Urinary bladder (tissue), 4 donors: Measurements from ENCODE around the gene ZFP36L1. TPM values are rescaled to one million over a fixed set of nuclear protein-coding genes. Genes with fewer than 3 reads are reported as not detected.

Source experiments
- DNase-seq: peaks from one replicate; pipeline ENCODE4 v3.0.0-alpha.2; 2015; ENCODE audit errors: extremely low spot score
- H3K27ac ChIP-seq: one replicate; pipeline ENCODE4 v1.5.1; 2013; ENCODE audit warnings: low read depth, mild to moderate bottlenecking, moderate library complexity
- H3K36me3 ChIP-seq: one replicate; pipeline ENCODE4 v1.6.1; 2013; ENCODE audit warnings: mild to moderate bottlenecking, moderate library complexity; ENCODE audit not compliant: insufficient read depth
- H3K4me1 ChIP-seq: one replicate; pipeline ENCODE4 v1.6.1; 2013; ENCODE audit warnings: mild to moderate bottlenecking, moderate library complexity; ENCODE audit not compliant: insufficient read depth
- H3K4me3 ChIP-seq: one replicate; pipeline ENCODE4 v1.5.1; 2013; ENCODE audit warnings: low read depth, low read length
- WGBS: extraction: QIAGEN DNeasy Blood & Tissue Kit; methylation state at CpG from one replicate; pipeline ENCODE4 v1.1.7; 2013; 5-methylcytosine and 5-hydroxymethylcytosine counted together
- polyA plus RNA-seq: library from polyadenylated mRNA; stranded (reverse); fragments of 200-250 nt; gene quantifications from one replicate; pipeline ENCODE4 v1.2.3, GENCODE V29; 2013
- total RNA-seq: library from RNA; depleted of rRNA; stranded (reverse); fragments of >200 nt; gene quantifications from one replicate; pipeline ENCODE4 v1.2.3, GENCODE V29; 2014
- donor health status: healthy with polysubstance abuse.
- donor health status: healthy.

Gene ZFP36L1
- total and polyA plus RNA-seq, 2 donors: 82.2 to 653 TPM

DNA sequence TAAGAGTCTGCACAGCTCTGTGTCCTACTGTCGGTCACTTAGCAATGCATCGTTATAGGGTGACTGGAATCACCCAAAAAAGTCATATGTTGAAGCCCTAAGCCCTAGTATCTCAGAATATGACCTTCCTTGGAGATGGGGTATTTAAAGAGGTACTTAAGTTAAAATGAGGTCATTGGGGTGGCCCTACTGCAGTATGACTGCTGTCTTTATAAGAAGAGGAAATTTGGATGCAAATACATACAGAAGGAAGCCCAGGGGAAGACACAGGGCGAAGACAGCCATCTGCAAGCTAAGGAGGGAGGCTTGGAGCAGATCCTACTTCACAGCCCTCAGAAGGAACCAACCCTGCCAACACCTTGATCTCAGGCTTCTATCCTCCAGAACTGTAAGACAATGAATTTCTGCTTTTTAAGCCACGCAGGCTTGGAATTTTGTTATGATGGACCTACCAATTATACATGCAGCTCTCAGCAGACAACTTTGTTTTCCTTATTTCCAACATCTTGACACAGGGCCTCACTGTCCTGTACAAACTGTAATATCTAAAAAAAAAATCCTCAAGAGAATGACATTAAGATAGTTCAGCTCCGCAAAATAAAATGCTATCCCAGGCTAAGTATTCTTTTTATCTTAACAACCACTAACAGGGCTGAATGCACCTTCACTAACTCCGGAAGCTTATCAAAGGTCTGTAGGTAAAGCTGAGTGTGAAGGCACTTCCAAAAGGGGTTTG, 40.4 kb downstream of the ZFP36L1 start:
- Histone ChIP-seq H3K4me1 (no peaks in the 10 kb centered on the region), H3K4me3 (no peak overlapping the region), H3K27ac (no peak overlapping the region), H3K36me3 (no peaks in the 10 kb centered on the region)
- 85% methylated on average over 6 of the region's 6 CpGs for WGBS
- no peak for DNase-seq

DNA sequence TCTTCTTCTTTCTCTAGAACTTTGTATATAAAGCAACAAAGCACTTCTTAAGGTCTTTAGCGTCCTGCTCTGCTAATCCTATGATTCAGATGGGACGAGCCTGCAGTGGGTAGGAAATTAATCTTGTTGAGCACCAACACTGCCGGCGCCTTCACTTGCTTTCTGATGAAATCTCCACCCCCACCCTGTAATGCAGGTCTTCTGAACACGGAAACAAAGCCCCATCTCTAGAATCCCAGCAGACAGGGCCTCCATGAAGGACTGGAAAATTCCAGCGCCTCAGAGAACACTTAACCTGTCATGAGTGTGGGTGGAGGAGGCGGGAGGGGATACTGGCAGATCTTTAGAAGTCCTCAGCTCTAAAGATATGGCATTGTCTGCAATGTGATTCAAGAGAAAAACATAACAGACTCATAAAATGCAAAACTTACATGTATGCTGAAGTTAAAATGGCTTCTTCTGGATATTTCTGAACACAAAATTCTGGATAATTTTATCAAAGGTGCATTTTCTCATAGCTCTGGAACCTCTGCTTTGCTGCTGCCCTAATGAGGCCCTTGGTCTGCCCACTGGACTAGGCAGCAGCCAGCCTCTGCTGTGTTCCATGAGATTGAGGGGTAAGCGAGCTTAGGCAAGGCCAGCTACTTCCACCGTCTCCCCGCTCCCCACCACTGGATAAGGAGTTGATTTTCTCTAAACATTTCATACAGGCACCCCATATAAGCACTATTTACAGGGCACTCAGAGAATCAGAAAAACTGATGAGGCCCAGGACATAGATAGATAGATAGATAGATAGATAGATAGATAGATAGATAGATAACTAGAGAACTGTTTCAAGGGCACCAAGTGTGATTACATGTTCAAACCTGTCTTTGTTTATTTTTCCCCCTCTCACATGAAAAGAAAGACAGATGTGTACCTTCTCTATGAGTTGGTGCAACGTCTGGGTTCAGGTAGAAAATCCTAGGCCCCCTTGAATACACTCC, 43.1 kb downstream of the ZFP36L1 start:
- H3K27ac ChIP-seq: no peak overlapping the region
- DNase-seq: no peak
- H3K4me1 ChIP-seq: no peaks in the 10 kb centered on the region
- WGBS: 68% methylated on average over 11 of the region's 11 CpGs
- no peak overlapping the region for H3K4me3 ChIP-seq
- H3K36me3 ChIP-seq: no peaks in the 10 kb centered on the region

DNA sequence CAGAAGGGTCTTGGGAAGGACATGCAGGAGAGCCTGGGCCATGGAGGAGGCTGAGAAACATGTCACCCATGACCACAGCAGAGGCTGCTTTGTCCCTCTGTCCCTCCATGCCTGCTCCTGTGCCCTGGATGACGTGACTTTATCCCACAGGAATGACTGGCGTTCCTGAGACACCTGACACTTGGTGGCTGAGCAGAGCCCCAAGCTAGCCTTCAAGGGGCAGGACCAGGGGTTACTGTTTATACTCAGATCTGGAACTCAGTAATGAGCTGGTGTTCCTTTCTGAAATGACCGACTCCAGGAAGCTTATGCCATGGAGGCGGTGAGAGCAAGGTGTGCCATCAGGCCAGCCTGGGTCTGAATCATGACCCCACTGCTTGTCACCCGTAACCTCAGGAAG, 44.2 kb downstream of the ZFP36L1 start:
- no peaks in the 10 kb centered on the region for H3K36me3 ChIP-seq
- no peak overlapping the region for H3K4me3 ChIP-seq
- no peaks in the 10 kb centered on the region for H3K4me1 ChIP-seq
- WGBS: 95% methylated on average over 5 of the region's 5 CpGs
- no peak for DNase-seq
- no peak overlapping the region for H3K27ac ChIP-seq

DNA sequence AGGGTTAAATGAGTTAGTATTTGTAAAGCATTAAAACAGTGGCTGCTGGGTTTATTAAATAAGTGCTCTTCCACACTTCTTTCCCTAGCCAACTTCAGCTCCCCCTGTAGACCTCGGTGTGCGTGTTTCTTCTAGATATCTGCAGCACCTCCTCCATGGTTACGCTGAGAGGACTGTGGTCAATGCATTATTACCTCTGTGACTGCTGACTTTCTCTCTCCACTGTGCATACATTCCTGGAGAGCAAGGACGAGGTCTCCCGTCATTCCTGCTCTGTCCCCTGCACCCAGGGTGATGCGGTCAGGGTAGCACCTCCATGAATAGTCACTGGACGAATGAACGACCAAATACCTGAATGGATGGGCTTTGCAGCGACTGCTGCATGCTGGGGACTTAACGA, 44.6 kb downstream of the ZFP36L1 start:
- no peak for DNase-seq
- Histone ChIP-seq H3K4me3 (no peak overlapping the region), H3K4me1 (no peaks in the 10 kb centered on the region), H3K36me3 (no peaks in the 10 kb centered on the region), H3K27ac (no peak overlapping the region)
- WGBS: 96% methylated on average over 10 of the region's 10 CpGs

DNA sequence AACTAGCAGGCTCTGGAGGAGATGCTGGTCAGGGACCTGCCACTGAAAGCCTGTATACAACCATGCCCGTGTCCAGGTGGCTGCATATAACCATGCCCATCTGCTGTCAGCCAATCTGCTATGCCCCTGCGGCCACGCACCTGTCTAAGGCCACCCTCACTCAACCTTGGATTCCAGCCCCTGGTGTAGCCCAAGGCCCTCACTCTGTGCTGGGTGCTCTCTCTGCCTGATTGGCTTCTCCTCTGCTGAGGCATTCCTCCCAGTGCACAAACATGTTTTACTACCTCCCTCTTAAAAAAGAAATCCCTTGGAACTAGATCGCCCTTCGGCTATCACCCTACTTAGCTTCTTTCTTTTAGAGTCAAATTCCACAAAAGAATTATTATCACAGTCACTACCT, 45.5 kb downstream of the ZFP36L1 start:
- no peaks in the 10 kb centered on the region for H3K4me1 ChIP-seq
- DNase-seq: no peak
- H3K27ac ChIP-seq: no peak overlapping the region
- WGBS: 78% methylated on average over 5 of the region's 5 CpGs
- no peaks in the 10 kb centered on the region for H3K36me3 ChIP-seq
- no peak overlapping the region for H3K4me3 ChIP-seq

DNA sequence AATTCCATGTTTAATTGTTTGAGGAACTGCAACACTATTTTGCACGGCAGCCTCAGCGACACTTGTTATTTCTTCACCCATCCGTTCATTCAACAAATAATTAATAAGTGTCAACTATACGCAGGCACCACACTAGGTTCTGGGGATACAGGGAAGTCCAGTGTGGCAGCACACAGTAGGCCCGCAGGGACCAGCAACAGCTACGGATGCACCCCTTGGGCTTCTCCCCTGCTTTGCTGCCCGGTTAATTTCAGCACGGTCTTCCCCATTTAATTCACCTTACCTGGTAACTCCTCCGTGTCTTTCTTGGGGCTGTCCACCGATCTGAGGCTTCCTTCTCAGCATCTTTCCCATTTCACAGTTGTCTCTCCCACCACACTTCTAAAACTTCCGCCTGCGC, 48.3 kb downstream of the ZFP36L1 start:
- 96% methylated on average over 12 of the region's 12 CpGs for WGBS
- DNase-seq: no peak
- Histone ChIP-seq H3K27ac (no peak overlapping the region), H3K4me1 (no peaks in the 10 kb centered on the region), H3K36me3 (no peaks in the 10 kb centered on the region), H3K4me3 (no peak overlapping the region)

DNA sequence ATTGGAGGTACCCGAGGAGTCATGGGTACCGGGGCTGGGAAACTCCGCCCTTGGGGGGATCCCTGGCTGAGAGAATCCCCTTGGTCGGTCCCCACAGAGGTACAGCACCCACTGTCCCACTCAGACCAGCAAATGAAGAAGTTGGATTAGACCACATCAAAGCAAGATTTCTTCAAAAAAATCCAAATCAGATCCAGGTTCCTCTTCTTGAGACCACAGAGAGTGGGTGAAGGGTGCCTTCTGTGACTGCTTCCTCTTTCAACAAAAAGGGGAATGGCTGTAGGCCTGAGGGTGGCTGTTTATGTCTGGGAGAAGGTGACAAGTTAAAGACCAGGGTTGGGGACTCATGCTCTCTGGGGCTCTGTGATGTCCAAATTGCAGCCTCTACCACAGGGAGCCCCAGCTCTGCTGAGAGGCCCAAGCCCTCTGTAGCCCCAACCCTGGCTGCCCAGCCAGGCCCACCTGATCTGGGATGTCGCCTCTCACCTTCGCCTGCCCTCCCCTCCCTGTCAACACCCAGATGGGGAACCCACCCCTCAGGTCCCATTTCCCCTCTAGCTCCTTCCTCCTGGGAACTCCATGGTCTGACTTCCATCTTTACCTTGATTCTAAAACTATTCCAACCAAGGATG, 50.9 kb downstream of the ZFP36L1 start:
- no peaks in the 10 kb centered on the region for H3K4me1 ChIP-seq
- DNase-seq: no peak
- H3K27ac ChIP-seq: no peak overlapping the region
- no peak overlapping the region for H3K4me3 ChIP-seq
- no peaks in the 10 kb centered on the region for H3K36me3 ChIP-seq
- 95% methylated on average over 6 of the region's 6 CpGs for WGBS

DNA sequence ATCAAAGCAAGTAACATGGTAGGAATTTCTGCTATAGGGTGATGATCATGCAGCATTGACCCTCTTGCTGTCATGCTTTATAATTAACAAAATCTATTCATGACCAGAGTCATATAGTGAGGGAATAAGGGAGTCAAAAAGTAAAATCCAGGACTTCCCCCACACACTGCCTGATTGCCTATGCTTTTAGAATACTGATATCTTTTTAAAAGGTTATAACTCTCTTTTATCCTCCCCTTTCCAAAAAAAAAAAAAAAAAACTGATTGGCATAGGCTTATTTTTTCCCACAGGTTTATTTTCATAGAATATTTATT, 51.4 kb downstream of the ZFP36L1 start:
- H3K36me3 ChIP-seq: no peaks in the 10 kb centered on the region
- no peak overlapping the region for H3K4me3 ChIP-seq
- DNase-seq: no peak

DNA sequence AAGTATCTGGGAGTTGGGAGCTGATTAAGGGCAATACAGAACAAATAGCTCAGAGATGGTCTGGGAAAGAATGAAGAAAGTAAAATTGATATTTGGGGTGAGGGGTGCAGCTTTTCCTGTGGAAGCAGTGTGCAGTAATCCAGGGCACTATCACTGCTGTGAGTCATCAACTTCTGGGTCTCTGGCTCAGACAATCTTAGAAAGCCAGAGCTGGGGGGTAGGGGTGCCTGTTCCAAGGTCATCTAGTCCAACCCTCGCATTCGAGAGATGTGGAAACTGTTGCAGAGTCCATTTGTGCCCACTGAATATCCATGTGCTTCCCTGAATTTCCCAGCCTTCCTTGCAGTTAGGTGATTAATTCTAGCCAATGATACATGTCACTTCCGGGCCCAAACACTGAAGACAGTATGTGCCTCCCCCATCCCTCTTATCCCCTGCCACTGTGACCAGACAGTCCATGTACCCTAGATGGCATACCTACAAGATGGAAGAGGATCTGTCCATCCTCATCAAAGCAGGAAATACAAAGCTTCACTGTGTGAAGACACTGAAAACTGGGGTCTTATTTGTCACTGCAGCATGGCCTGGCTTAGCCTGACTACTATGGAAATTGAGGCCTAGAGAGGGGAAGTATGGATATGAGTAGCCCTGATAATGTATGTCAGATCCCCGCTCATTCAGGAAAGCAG, 51.9 kb downstream of the ZFP36L1 start:
- Histone ChIP-seq H3K4me1 (no peaks in the 10 kb centered on the region), H3K4me3 (no peak overlapping the region), H3K27ac (no peak overlapping the region), H3K36me3 (no peaks in the 10 kb centered on the region)
- 95% methylated on average over 4 of the region's 4 CpGs for WGBS
- DNase-seq: no peak

More for the DNA sequence above, 51.4 kb downstream of the ZFP36L1 start:
- H3K4me1 ChIP-seq: no peaks in the 10 kb centered on the region
- no peak overlapping the region for H3K27ac ChIP-seq

DNA sequence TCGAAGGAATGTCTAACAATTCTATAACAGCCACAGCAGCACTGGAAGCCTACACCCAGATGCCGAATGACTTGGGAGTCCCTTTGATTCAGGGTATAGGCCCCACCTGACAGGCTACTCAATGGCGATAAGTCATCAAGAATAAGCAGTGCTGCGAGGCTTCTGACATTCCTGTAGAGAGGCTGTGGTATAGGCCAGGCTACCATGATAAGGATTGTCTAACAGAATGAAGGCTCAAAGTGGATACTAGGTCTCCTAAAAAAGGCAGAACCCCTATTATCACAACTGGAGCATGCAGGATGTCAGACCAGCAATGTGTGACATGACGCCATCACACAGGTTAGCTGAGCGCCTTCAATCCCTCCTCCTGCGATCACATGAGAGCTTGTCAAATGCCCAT, 53.2 kb downstream of the ZFP36L1 start:
- WGBS: 92% methylated on average over 7 of the region's 7 CpGs
- Histone ChIP-seq H3K27ac (no peak overlapping the region), H3K4me1 (no peaks in the 10 kb centered on the region), H3K36me3 (no peaks in the 10 kb centered on the region), H3K4me3 (no peak overlapping the region)
- DNase-seq: no peak

DNA sequence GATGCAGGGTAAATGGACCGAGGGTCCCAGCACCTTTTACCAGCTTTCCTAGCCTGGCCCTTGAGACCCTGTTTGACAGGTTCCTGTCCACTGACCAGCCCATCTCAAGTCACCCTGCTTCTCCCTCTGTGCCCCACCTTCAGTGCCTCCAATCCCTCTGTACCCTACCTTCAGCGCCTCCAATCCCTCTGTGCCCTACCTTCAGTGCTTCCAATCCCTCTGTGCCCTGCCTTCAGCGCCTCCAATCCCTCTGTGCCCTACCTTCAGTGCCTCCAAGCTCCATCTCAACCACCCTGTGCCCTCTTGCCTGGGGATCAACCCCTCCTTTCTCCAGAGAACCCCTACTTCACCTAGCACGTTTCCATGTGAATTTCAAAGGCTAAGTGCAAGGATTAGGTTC, 54.3 kb downstream of the ZFP36L1 start:
- DNase-seq: no peak
- 97% methylated on average over 4 of the region's 4 CpGs for WGBS
- Histone ChIP-seq H3K4me3 (no peak overlapping the region), H3K27ac (no peak overlapping the region), H3K4me1 (no peaks in the 10 kb centered on the region), H3K36me3 (no peaks in the 10 kb centered on the region)
